Activated naive CD4-positive, alpha-beta T cell treated with anti-CD3 and anti-CD28 coated beads, Interleukin-2, amount 10 ng/mL, durations not matched to agents 7 days and 5 days (primary cell): Measurements from ENCODE around the gene FOXS1.

Experiments
- CTCF ChIA-PET: fragments of 350-600 bp; sonication (Branson Sonifier 250); formaldehyde crosslinking; loops from one replicate; lab custom pipeline; 2021; ENCODE audit warnings: antibody characterized with exemption; lab: Charles Lee
- DNase-seq: peaks from one replicate; pipeline ENCODE4 v3.0.0-alpha.2; 2020
- H3K27ac Mint-ChIP-seq: one replicate; pipeline ENCODE4 v1.8.0; 2021; ENCODE audit warnings: mild to moderate bottlenecking, moderate library complexity, mixed read lengths
- H3K27me3 Mint-ChIP-seq: one replicate; pipeline ENCODE4 v1.8.0; 2021; ENCODE audit warnings: mild to moderate bottlenecking, mixed read lengths
- H3K36me3 Mint-ChIP-seq: one replicate; pipeline ENCODE4 v1.8.0; 2021; ENCODE audit warnings: mixed read lengths
- H3K4me1 Mint-ChIP-seq: one replicate; pipeline ENCODE4 v1.8.0; 2021; ENCODE audit warnings: mixed read lengths
- H3K4me3 Mint-ChIP-seq: one replicate; pipeline ENCODE4 v1.8.0; 2021; ENCODE audit warnings: mild to moderate bottlenecking, moderate library complexity, mixed read lengths
- H3K9me3 Mint-ChIP-seq: one replicate; pipeline ENCODE4 v1.8.0; 2021; ENCODE audit warnings: mixed read lengths

FOXS1 gene

GRCh38 chr20:31857861-31858759 lies 12.7 kb upstream of the FOXS1 start:
- Mint-ChIP-seq H3K36me3 (no peaks in the 10 kb centered on the region), H3K27ac (no peak overlapping the region), H3K4me1 (peaks cover 28% of the 10 kb centered on the region), H3K4me3 (no peak overlapping the region), H3K27me3 (peaks cover 4% of the 10 kb centered on the region), H3K9me3 (no peaks in the 10 kb centered on the region)
- CTCF ChIA-PET, result interaction anchor here (0.9 to 1.1 kb wide), 2 partner anchors 12 to 233 kb away, joined by 3 read pairs; no protein-coding TSS in a partner anchor
- DNase-seq, result peak; percentile 58

GRCh38 chr20:31856516-31856915 lies 11.1 kb upstream of the FOXS1 start:
- no peak overlapping the region for H3K4me3 Mint-ChIP-seq
- no peaks in the 10 kb centered on the region for H3K9me3 Mint-ChIP-seq
- H3K27ac Mint-ChIP-seq, result no peak overlapping the region
- H3K4me1 Mint-ChIP-seq, result peaks cover 23% of the 10 kb centered on the region
- H3K36me3 Mint-ChIP-seq, result no peaks in the 10 kb centered on the region
- peaks cover 15% of the 10 kb centered on the region for H3K27me3 Mint-ChIP-seq
- DNase-seq, result no peak
- CTCF ChIA-PET, result interaction anchor here (0.9 to 7.2 kb wide), 7 partner anchors 10 to 235 kb away, joined by 3 to 86 read pairs (median 6); partner anchors contain the start of gene PDRG1

GRCh38 chr20:31853481-31853880 lies 8.1 kb upstream of the FOXS1 start:
- no peaks in the 10 kb centered on the region for H3K9me3 Mint-ChIP-seq
- no peak overlapping the region for H3K27ac Mint-ChIP-seq
- DNase-seq, result no peak
- H3K36me3 Mint-ChIP-seq, result no peaks in the 10 kb centered on the region
- no peak overlapping the region for H3K4me3 Mint-ChIP-seq
- CTCF ChIA-PET, result interaction anchor here (0.5 to 7.2 kb wide), 14 partner anchors 10 to 282 kb away, joined by 3 to 86 read pairs (median 6); partner anchors contain the start of gene PDRG1
- peaks cover 9% of the 10 kb centered on the region for H3K4me1 Mint-ChIP-seq
- H3K27me3 Mint-ChIP-seq, result peaks cover 45% of the 10 kb centered on the region

- H3K27ac Mint-ChIP-seq, result no peak overlapping the region
- H3K4me3 Mint-ChIP-seq, result no peak overlapping the region
- no peak for DNase-seq
- H3K36me3 Mint-ChIP-seq, result no peaks in the 10 kb centered on the region
- CTCF ChIA-PET, result interaction anchor here (0.9 to 7.2 kb wide), 14 partner anchors 9 to 804 kb away, joined by 3 to 86 read pairs (median 4); partner anchors contain the start of gene PDRG1
- no peaks in the 10 kb centered on the region for H3K4me1 Mint-ChIP-seq
- no peaks in the 10 kb centered on the region for H3K9me3 Mint-ChIP-seq
- peaks cover 64% of the 10 kb centered on the region for H3K27me3 Mint-ChIP-seq
Observed at GRCh38 chr20:31851240-31851955, 6.0 kb upstream of the FOXS1 start.

- Mint-ChIP-seq H3K4me3 (no peak overlapping the region), H3K4me1 (no peaks in the 10 kb centered on the region)
Observed at GRCh38 chr20:31849306-31849930, 4.0 kb upstream of the FOXS1 start.

GRCh38 chr20:31848088-31848999 lies 2.9 kb upstream of the FOXS1 start:
- H3K27ac Mint-ChIP-seq, result peak overlapping the region; percentile 13
- CTCF ChIA-PET, result interaction anchor here (1.0 to 5.8 kb wide), 7 partner anchors 7 to 187 kb away, joined by 3 to 51 read pairs (median 8); no protein-coding TSS in a partner anchor
- peaks cover 67% of the 10 kb centered on the region for H3K27me3 Mint-ChIP-seq
- no peak overlapping the region for H3K4me3 Mint-ChIP-seq
- H3K9me3 Mint-ChIP-seq, result no peaks in the 10 kb centered on the region
- no peak for DNase-seq
- H3K36me3 Mint-ChIP-seq, result no peaks in the 10 kb centered on the region
- no peaks in the 10 kb centered on the region for H3K4me1 Mint-ChIP-seq

More at GRCh38 chr20:31849306-31849930, 4.0 kb upstream of the FOXS1 start:
- CTCF ChIA-PET, result interaction anchor here (1.0 to 7.2 kb wide), 4 partner anchors 10 to 182 kb away, joined by 5 to 86 read pairs (median 35); no protein-coding TSS in a partner anchor
- no peak for DNase-seq
- H3K27me3 Mint-ChIP-seq, result peaks cover 64% of the 10 kb centered on the region
- no peaks in the 10 kb centered on the region for H3K36me3 Mint-ChIP-seq
- no peak overlapping the region for H3K27ac Mint-ChIP-seq
- no peaks in the 10 kb centered on the region for H3K9me3 Mint-ChIP-seq

GRCh38 chr20:31846793-31847138 lies 1.4 kb upstream of the FOXS1 start:
- no peak overlapping the region for H3K4me3 Mint-ChIP-seq
- H3K27me3 Mint-ChIP-seq, result peaks cover 59% of the 10 kb centered on the region
- H3K4me1 Mint-ChIP-seq, result no peaks in the 10 kb centered on the region
- H3K36me3 Mint-ChIP-seq, result no peaks in the 10 kb centered on the region
- DNase-seq, result no peak
- no peaks in the 10 kb centered on the region for H3K9me3 Mint-ChIP-seq
- CTCF ChIA-PET, result interaction anchor here (0.9 to 5.8 kb wide), 21 partner anchors 9 to 188 kb away, joined by 3 to 51 read pairs (median 4); partner anchors contain the start of gene XKR7
- H3K27ac Mint-ChIP-seq, result no peak overlapping the region

- no peaks in the 10 kb centered on the region for H3K36me3 Mint-ChIP-seq
- DNase-seq, result no peak
- no peak overlapping the region for H3K27ac Mint-ChIP-seq
- CTCF ChIA-PET, result interaction anchor here (1.0 to 5.8 kb wide), 5 partner anchors 10 to 246 kb away, joined by 3 to 51 read pairs (median 4); no protein-coding TSS in a partner anchor
- H3K9me3 Mint-ChIP-seq, result no peaks in the 10 kb centered on the region
- H3K4me3 Mint-ChIP-seq, result no peak overlapping the region
- H3K4me1 Mint-ChIP-seq, result no peaks in the 10 kb centered on the region
- H3K27me3 Mint-ChIP-seq, result peaks cover 39% of the 10 kb centered on the region
Observed at GRCh38 chr20:31844737-31845299, 586 bp downstream of the FOXS1 start.

- no peak for DNase-seq
- H3K27ac Mint-ChIP-seq, result no peak overlapping the region
- H3K27me3 Mint-ChIP-seq, result peaks cover 30% of the 10 kb centered on the region
- CTCF ChIA-PET, result interaction anchor here (1.0 to 5.8 kb wide), 3 partner anchors 11 to 22 kb away, joined by 3 to 51 read pairs (median 9); no protein-coding TSS in a partner anchor
- H3K4me3 Mint-ChIP-seq, result no peak overlapping the region
- H3K4me1 Mint-ChIP-seq, result no peaks in the 10 kb centered on the region
- H3K36me3 Mint-ChIP-seq, result no peaks in the 10 kb centered on the region
- H3K9me3 Mint-ChIP-seq, result no peaks in the 10 kb centered on the region
Observed at GRCh38 chr20:31843881-31844280, 1.5 kb downstream of the FOXS1 start.

- H3K4me3 Mint-ChIP-seq, result no peak overlapping the region
- H3K27me3 Mint-ChIP-seq, result peaks cover 24% of the 10 kb centered on the region
- CTCF ChIA-PET, result interaction anchor here (2.1 to 5.8 kb wide), 2 partner anchors 12 to 21 kb away, joined by 9 to 51 read pairs; no protein-coding TSS in a partner anchor
- no peaks in the 10 kb centered on the region for H3K36me3 Mint-ChIP-seq
- no peaks in the 10 kb centered on the region for H3K4me1 Mint-ChIP-seq
- H3K27ac Mint-ChIP-seq, result no peak overlapping the region
- no peaks in the 10 kb centered on the region for H3K9me3 Mint-ChIP-seq
- DNase-seq, result no peak
Observed at GRCh38 chr20:31843288-31843687, 2.1 kb downstream of the FOXS1 start.

- Mint-ChIP-seq H3K27me3 (peaks cover 17% of the 10 kb centered on the region), H3K36me3 (no peaks in the 10 kb centered on the region), H3K4me1 (no peaks in the 10 kb centered on the region), H3K9me3 (no peaks in the 10 kb centered on the region), H3K4me3 (no peak overlapping the region), H3K27ac (no peak overlapping the region)
- DNase-seq, result no peak
- CTCF ChIA-PET, result interaction anchor here (1.0 to 6.7 kb wide), 4 partner anchors 9 to 20 kb away, joined by 3 to 51 read pairs (median 22); no protein-coding TSS in a partner anchor
Observed at GRCh38 chr20:31842471-31843157, 2.8 kb downstream of the FOXS1 start.

GRCh38 chr20:31841928-31842327 lies 3.5 kb downstream of the FOXS1 start:
- no peaks in the 10 kb centered on the region for H3K4me1 Mint-ChIP-seq
- CTCF ChIA-PET, result interaction anchor here (1.0 to 6.7 kb wide), 3 partner anchors 8 to 19 kb away, joined by 3 to 40 read pairs (median 3); no protein-coding TSS in a partner anchor
- DNase-seq, result no peak
- H3K4me3 Mint-ChIP-seq, result no peak overlapping the region
- H3K27ac Mint-ChIP-seq, result no peak overlapping the region
- peaks cover 12% of the 10 kb centered on the region for H3K27me3 Mint-ChIP-seq
- no peaks in the 10 kb centered on the region for H3K36me3 Mint-ChIP-seq
- H3K9me3 Mint-ChIP-seq, result no peaks in the 10 kb centered on the region
